Putamen (tissue), 1 donor: Measurements from ENCODE around the gene GOT2.
"Not testable (repeated sequence)": the region's sequence is repeated elsewhere in the genome, so short reads cannot be mapped to it uniquely, and the experiment has no call there.

ENCODE experiments used
- DNase-seq: peaks from one replicate; pipeline ENCODE4 v3.0.0-alpha.2; 2016; ENCODE audit warnings: low spot score

The GOT2 gene

DNA sequence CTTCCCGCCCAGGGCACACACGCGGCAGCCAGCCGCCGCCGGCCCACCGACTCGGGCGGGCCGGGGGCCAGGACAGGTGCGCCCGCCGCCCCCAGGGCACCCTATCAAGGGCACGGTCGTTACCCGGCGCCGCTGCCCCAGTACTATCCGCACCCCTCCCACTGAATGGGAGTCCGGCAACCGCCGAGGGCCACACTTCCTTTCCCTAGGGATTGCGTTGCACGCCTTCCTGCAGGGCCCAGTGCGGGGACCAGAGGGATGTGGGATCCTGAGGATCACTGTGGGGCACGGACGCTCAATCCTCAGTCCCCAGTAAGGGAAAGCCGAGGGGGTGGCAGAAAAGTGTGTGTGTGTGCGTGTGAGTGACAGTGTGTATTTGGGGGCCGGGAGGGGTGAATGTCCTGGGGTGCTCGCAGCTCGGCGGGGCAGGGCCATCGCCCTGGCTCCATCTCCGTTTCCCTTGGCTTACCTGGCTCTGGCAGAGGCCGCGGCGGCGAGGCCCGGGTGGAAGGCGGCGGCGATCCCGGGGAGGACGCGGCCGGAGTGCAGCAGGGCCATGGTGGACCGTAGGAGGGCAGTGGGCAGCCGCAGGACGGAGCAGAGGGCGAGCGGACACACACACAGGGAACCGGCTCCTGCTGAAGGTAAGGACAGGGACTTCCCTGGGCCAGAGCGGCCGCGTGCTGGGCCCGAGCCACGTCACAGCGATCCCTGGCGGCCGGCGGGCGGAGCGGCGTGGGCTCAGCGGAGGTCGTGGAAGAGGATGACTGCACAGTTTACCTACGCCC, at the start of gene GOT2:
Gene GOT2, minus strand, starts transcription at position 646 of the 788 bp plus-strand sequence. Its CDS starts 88 bp downstream, at position 558.
- DNase-seq, result peak; percentile 79

DNA sequence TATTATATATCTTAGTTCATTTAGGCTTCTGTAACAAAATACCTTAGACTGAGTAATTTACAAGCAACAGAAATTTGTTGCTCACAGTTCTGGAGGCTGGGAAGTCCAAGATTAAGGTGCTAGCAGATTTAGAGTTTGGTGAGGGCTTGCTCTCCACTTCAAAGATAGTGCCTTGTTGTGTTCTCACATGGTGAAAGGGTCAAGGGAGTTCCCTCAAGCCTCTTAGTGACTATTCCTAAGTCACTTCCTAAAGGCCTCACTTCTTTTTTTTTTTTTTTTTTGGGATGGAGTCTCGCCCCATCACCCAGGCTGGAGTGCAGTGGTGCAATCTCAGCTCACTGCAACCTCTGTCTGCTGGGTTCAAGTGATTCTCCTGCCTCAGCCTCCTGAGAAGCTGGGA, 45.2 kb upstream of the GOT2 start:
- DNase-seq, result not testable (repeated sequence)

DNA sequence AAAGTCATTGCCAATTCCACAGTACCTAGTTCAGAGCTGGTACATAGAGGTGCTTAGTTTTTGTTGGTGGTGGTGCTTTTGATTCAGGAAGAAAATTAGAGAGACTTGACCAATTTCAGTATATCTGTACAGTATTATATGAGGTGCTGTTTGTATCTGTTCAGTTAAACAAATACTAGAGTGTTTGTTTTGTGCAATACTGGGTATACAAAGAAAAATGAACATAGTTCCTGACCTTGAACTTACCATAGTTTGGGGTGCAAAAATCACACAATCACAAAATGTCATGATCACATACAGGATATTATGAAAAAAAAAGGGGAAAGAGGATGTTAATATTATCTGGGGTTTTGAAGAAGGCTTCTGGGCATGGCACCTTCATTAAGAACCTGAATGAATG, 39.8 kb upstream of the GOT2 start:
- no peak for DNase-seq

GRCh38 chr16:58768145-58768544, 34.0 kb upstream of the GOT2 start:
- no peak for DNase-seq

DNA sequence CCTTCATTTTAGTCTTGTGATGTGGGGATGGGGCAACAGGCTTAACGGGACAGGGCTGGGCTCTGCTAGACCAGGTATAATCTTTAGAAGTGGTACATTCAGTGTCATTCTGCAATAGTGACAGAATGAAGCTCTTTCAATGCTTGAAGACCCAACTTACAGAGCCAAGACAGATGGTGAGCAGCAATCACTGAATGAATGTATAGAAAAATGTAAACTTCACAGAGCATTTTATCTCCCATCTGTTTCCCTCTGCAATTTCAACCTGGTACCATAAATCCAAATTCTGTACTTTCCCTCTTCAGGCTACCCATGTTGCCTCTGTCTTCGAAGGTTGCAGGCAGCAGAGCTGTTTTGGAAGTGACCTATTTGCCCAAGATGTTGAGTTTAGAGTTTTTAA, 33.5 kb upstream of the GOT2 start:
- no peak for DNase-seq

DNA sequence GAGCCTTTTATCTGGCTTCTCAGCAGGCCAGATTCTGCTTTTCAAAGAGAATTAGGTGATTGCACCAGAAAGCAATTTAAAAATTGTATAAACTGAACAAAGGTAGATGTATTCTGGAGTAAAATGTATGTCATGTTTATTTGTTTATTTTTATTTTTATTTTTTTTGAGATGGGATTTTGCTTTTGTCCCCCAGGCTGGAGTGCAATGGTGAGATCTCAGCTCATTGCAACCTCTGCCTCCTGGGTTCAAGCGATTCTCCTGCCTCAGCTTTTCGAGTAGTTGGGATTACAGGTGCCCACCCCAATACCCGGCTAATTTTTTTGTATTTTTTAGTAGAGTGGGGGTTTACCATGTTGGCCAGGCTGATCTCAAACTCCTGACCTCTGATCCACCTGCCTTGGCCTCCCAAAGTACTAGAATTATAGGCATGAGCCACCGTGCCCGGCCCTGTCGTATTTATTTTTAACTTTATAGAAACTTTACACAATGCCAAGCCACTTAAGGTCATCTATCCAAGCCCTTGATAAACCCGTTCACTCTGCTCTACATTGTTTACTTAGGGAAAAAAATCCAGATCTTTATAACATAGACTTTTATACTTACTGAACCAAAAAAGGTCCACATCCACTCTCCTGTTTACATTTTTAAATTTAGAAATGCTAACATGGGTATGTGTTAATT, 22.7 kb upstream of the GOT2 start:
- no peak for DNase-seq

DNA sequence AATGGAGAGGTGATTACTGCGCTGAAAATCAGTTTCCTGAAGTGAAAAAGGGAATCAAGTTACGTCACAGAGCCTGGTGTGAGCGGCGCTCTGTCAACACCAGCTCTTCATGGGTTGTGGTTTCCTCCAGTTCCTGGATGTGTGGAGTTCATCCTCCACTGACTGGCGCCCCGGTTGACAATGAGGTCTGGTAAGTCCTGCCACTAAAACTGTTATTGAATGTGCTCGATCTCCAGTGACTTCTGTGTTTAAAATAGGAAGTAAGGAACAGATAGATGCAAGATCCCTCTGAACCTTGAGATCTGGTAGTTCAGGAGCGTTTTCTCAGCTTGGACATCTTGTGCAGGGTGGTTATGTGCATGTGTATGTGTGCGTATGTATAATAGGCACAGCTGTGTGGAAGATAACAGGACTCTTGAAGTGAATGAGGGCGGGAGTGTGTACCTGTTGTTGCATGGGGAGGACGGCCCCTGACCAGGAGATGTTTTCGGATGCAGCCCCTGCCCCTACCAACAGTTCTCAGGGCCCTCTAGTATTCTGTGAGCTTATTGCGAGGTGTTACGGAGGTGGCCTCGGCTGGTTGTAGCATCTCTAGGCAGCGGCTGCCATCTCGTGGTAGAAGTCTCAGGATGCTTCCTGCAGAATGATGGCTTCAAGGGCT, 22.0 kb upstream of the GOT2 start:
- peak; percentile 67 for DNase-seq

DNA sequence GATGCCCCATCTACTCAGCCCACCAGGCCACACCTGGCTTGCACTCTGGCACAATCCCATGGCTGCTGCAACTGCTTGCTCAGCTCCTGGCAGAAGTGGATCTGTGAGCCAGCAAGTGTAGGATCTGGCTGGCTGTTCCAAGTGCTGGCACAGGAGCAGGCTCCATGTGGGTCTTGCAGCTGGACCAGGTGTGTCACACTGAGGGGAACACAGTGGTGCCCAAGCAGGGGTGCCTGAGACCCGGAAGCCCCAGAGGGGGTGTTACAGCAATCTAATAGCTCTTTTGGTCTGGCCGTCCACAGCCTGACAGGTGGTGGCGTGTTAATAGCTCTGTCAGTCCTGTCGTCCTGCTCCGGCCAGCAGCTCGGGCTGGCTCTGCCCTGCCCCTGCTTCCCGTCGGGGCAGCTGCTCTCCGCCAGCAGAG, 19.6 kb upstream of the GOT2 start:
- DNase-seq, result no peak

DNA sequence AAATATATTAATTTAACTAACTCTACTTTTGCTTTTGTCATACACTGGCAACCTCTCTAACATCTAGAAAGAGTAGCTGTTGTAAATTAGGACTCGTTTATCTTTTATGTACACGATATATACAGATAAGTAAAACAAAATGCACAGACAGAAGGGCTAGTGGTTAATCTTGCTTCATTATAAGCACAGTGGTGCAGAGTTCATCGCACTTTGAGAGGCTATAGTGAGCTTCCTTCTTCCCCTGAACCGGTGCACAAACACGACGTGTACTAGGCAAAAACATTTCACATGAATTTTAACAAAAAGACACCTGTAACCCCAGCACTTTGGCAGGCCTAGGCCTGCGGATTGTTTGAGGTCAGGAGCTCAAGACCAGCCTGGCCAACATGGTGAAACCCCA, 10.4 kb upstream of the GOT2 start:
- no peak for DNase-seq

DNA sequence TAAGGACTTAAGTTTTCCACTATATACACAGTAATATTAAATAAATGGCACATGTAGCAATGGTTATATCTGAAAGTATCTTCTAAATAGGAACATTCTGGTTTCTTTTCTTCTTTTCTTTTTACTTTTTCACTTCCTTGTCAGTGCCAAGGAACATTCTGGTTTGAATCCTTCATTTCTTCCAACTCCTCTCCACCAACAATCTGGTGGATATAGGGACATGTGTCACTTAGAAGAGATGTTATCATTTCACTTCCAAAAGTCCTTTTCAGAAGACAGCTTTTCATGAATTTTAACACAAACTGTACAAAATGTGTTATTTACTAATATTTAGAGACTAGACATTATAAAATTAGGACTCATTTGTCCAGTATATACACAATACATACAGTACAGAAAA, 7.9 kb upstream of the GOT2 start:
- DNase-seq, result no peak

DNA sequence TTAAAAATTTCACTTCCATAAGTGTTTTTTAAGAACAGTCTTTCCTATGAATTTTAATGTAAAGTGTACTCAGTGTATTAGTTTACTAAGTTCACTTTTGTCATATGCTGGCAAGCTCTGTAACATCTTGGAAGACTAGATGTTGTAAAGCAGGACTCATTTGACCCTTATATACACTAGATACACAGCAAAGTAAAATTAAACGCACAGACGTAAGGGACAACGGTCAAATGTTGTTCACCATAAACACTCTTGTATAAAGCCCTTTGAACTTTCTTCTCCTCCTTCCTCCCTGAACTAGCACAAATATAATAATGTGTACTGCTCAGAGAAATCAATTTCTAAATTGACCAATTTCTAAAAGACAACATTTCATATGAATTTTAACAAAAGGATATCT, 7.0 kb upstream of the GOT2 start:
- DNase-seq, result no peak

GRCh38 chr16:58738672-58739296, 4.7 kb upstream of the GOT2 start:
- no peak for DNase-seq

DNA sequence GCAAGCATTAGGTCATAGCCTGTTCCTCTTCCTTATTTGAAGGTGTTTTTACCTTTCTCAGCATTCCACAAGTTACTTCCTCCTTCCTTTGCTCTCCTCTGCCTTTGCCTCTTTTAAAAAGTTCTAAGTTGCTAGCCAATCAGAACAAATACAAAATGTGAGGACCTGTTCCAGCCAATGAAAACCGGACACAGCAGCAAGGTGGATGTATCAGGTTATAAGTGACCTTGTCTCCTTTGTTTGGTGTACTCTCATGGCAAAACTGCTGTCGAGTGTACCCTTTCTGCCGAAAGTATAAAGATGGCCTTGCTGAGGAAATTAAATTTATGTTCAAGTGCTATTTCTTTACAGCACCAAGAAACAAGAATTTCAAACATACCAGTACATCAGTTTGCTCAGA, 2.2 kb upstream of the GOT2 start:
- DNase-seq, result not testable (repeated sequence)

DNA sequence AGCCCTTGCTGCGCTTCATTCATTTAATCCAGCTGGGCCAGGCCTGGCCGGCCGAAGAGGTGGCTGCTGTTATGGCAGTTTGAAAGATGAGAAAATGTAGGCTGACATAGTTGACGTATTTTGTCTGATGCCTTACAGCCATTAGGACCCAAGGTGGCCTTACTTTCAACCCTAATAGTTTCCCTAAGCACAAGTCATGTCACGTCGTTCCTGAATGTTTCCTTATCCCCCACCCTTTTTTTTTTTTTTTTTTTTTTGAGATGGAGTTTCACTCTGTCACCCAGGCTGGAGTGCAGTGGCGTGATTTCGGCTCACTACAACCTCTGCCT, 307 bp upstream of the GOT2 start:
- no peak for DNase-seq

DNA sequence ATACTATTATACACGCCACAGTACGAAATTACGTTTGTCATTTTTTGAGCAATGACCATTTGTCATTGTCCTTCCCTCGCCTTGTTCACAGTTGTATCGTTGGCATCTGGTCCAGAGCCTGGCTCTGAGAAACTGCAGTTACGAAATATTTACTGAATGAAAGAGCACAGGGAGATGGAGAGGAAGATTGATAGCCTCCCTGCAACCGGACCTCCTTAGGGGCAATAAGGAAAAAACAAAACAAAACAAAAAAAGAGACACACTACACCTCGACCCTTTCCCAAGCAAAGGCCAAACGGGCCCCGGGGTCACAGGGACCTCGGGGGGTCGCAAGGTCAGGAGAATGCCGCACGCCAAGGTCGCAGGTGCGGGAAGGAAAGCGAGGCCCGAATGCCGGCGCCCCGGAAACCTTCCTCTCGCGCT, 857 bp downstream of the GOT2 start:
- peak; percentile 28 for DNase-seq

- peak; percentile 17 for DNase-seq
These were observed 1.4 kb downstream of the GOT2 start for GRCh38 chr16:58732545-58733247.

DNA sequence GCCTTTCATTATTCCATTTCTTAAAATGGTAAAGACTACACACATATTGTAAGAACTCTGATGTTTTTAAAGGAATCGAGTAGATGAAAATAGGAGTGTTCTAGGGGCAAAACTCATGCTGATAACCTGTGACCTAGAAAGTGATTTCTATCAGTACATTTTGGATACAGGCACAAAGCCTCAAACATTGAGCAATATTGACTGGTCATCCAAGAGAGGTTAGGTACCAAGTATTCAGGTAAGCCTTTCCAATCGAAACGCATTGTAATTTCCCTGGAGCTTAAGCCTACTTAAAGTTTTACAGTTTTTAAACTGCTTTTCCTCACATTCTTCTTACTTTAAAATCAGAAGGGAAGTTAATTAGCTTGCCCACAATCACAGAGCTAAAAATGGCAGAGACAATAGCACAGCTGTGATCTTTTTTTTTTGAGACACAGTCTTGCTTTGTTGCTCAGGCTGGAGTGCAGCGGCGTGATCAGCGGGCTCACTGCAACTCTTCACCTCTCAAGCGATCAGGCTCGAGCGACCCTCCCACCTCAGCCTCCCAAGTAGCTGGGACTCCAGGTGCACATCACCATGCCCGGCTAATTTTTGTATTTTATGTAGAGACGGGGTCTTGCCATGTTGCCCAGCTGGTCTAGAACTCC, 3.3 kb downstream of the GOT2 start:
- DNase-seq, result peak; percentile 23

- DNase-seq, result no peak
These were observed 6.1 kb downstream of the GOT2 start for GRCh38 chr16:58727796-58728568.

DNA sequence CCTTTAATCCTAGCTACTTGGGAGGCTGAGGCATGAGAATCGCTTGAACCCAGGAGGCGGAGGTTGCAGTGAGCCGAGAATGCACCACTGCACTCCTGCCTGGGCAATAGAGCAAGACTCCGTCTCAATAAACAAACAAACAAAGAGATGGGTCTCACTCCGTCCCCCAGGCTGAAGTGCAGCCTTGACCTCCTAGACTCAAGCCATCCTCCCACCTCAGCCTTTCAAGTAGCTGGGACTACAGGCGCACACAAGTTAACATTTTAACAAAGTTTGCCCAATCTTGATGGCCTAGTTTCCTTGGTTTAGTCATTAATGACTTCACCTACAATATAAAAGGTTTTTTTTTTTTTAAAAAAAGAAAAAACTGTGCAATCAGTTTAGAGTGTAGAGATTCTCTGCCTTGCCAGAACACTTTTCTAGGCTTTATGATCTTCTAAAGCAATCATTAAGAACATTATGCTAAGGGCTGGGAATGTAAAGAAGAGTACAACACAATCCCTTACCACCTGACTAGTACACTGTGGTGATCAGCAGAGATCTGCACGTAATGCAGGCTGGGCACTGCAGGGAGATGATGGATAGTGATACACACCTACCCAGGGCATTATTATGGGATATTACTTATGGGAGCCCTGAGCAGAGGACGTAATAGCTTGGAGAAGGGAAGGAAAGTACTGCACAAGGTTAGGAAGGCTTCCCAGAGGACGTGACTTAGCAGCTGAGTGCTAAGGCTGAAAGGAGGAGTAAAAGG, 6.9 kb downstream of the GOT2 start:
- no peak for DNase-seq

GRCh38 chr16:58723109-58723508, 11.0 kb downstream of the GOT2 start:
- DNase-seq, result no peak
